SK-N-MC (cell line): Measurements from ENCODE around the gene PITPNC1.
"Not testable (repeated sequence)": the region's sequence is repeated elsewhere in the genome, so short reads cannot be mapped to it uniquely, and the experiment has no call there.

Experiments
- DNase-seq: peaks from one replicate; pipeline ENCODE4 v3.0.0-alpha.2; 2011; ENCODE audit warnings: low read depth, low spot score
- H3K27ac ChIP-seq: fragments of 200-600 bp; sonication (generic); 2 replicates; pipeline ENCODE4 v1.5.1; 2016; ENCODE audit warnings: mixed run types
- H3K36me3 ChIP-seq: fragments of 200-600 bp; sonication (generic); 2 replicates; pipeline ENCODE4 v1.6.1; 2017; ENCODE audit warnings: antibody characterized with exemption, low read length, mixed read lengths; ENCODE audit not compliant: insufficient read depth
- H3K4me3 ChIP-seq: fragments of 200-600 bp; sonication (generic); 2 replicates; pipeline ENCODE4 v1.5.1; 2016
- H3K9ac ChIP-seq: fragments of 200-600 bp; sonication (generic); 2 replicates; pipeline ENCODE4 v1.8.0; 2017; ENCODE audit warnings: mixed run types, mixed read lengths; ENCODE audit not compliant: insufficient read length
- H3K9me3 ChIP-seq: fragments of 200-600 bp; sonication (generic); 2 replicates; pipeline ENCODE4 v1.6.1; 2017; ENCODE audit warnings: low read depth, mild to moderate bottlenecking, antibody characterized with exemption, low read length, moderate library complexity, mixed read lengths
- EZH2 ChIP-seq: fragments of 200-600 bp; sonication (generic); IDR thresholded peaks from one replicate; pipeline ENCODE4 v1.6.1; 2017; ENCODE audit warnings: antibody characterized with exemption
- FOXP2 ChIP-seq: optimal IDR thresholded peaks from 2 replicates; pipeline ENCODE3; 2011; ENCODE audit warnings: mild to moderate bottlenecking, moderate library complexity; ENCODE audit not compliant: insufficient read depth; ENCODE audit errors: extremely low read length, control extremely low read depth
- POLR2AphosphoS5 ChIP-seq: IDR thresholded peaks from 2 replicates; pipeline ENCODE4 v1.6.1; 2012; ENCODE audit warnings: mild to moderate bottlenecking, low read depth, low read length, borderline replicate concordance

The PITPNC1 gene

GRCh38 chr17:67476787-67477335 is 99.8 kb downstream of the PITPNC1 start:
- Histone ChIP-seq H3K9ac (no peak overlapping the region), H3K9me3 (no peaks in the 10 kb centered on the region), H3K36me3 (no peaks in the 10 kb centered on the region), H3K27ac (no peak overlapping the region), H3K4me3 (no peak overlapping the region)
- no peak for DNase-seq
- no peak for TF ChIP-seq FOXP2
- TF ChIP-seq EZH2 = no peak
- TF ChIP-seq POLR2AphosphoS5 = no peak

GRCh38 chr17:67477687-67478086 is 100.6 kb downstream of the PITPNC1 start:
- Histone ChIP-seq H3K27ac (no peak overlapping the region), H3K9me3 (no peaks in the 10 kb centered on the region), H3K36me3 (no peaks in the 10 kb centered on the region), H3K4me3 (no peak overlapping the region), H3K9ac (no peak overlapping the region)
- DNase-seq = no peak
- TF ChIP-seq FOXP2 (no peak), POLR2AphosphoS5 (no peak), EZH2 (no peak)

- no peak overlapping the region for H3K27ac ChIP-seq
- no peaks in the 10 kb centered on the region for H3K36me3 ChIP-seq
- H3K4me3 ChIP-seq = no peak overlapping the region
- TF ChIP-seq FOXP2 (no peak), POLR2AphosphoS5 (no peak), EZH2 (no peak)
- H3K9me3 ChIP-seq = no peaks in the 10 kb centered on the region
- H3K9ac ChIP-seq = no peak overlapping the region
- DNase-seq = no peak
These were observed 101.4 kb downstream of the PITPNC1 start for GRCh38 chr17:67478401-67479041.

- Histone ChIP-seq H3K36me3 (no peaks in the 10 kb centered on the region), H3K9me3 (no peaks in the 10 kb centered on the region), H3K27ac (no peak overlapping the region), H3K4me3 (no peak overlapping the region), H3K9ac (no peak overlapping the region)
- DNase-seq = no peak
- TF ChIP-seq POLR2AphosphoS5 (no peak), FOXP2 (no peak), EZH2 (no peak)
These were observed 102.1 kb downstream of the PITPNC1 start for GRCh38 chr17:67479148-67479547.

GRCh38 chr17:67480959-67481358 is 103.9 kb downstream of the PITPNC1 start:
- not testable (repeated sequence) for H3K27ac ChIP-seq, DNase-seq, H3K36me3 ChIP-seq, H3K4me3 ChIP-seq, H3K9ac ChIP-seq, H3K9me3 ChIP-seq

- no peaks in the 10 kb centered on the region for H3K9me3 ChIP-seq
- H3K4me3 ChIP-seq = no peak overlapping the region
- H3K9ac ChIP-seq = no peak overlapping the region
- TF ChIP-seq FOXP2 (no peak), EZH2 (no peak), POLR2AphosphoS5 (no peak)
- no peak overlapping the region for H3K27ac ChIP-seq
- H3K36me3 ChIP-seq = no peaks in the 10 kb centered on the region
- DNase-seq = no peak
These were observed 104.7 kb downstream of the PITPNC1 start for GRCh38 chr17:67481808-67482207.

GRCh38 chr17:67482764-67483163 is 105.7 kb downstream of the PITPNC1 start:
- H3K4me3 ChIP-seq = no peak overlapping the region
- H3K9me3 ChIP-seq = no peaks in the 10 kb centered on the region
- no peak for DNase-seq
- H3K27ac ChIP-seq = no peak overlapping the region
- H3K36me3 ChIP-seq = no peaks in the 10 kb centered on the region
- no peak overlapping the region for H3K9ac ChIP-seq
- TF ChIP-seq FOXP2 (no peak), POLR2AphosphoS5 (no peak), EZH2 (no peak)

- TF ChIP-seq EZH2 (no peak), POLR2AphosphoS5 (no peak), FOXP2 (no peak)
- H3K27ac ChIP-seq = no peak overlapping the region
- no peak overlapping the region for H3K4me3 ChIP-seq
- no peaks in the 10 kb centered on the region for H3K36me3 ChIP-seq
- no peak for DNase-seq
- no peaks in the 10 kb centered on the region for H3K9me3 ChIP-seq
- no peak overlapping the region for H3K9ac ChIP-seq
These were observed 107.2 kb downstream of the PITPNC1 start for GRCh38 chr17:67484261-67484660.

GRCh38 chr17:67485666-67486065 is 108.6 kb downstream of the PITPNC1 start:
- Histone ChIP-seq H3K9ac (no peak overlapping the region), H3K4me3 (no peak overlapping the region), H3K9me3 (no peaks in the 10 kb centered on the region), H3K36me3 (no peaks in the 10 kb centered on the region), H3K27ac (no peak overlapping the region)
- no peak for DNase-seq
- TF ChIP-seq FOXP2 = no peak
- TF ChIP-seq EZH2 = no peak
- no peak for TF ChIP-seq POLR2AphosphoS5
